Measurements from ENCODE around the gene SIGMAR1. TPM values are rescaled to one million over a fixed set of nuclear protein-coding genes. Genes with fewer than 3 reads are reported as not detected.

The SIGMAR1 gene
- total RNA-seq, 1 experiment from 2014 or later: 99.8 TPM

- Mint-ChIP-seq H3K27ac (ENCODE audit: low read depth, unreplicated experiment) (peak within 1 kb of the TSS; percentile 69), H3K4me3 (ENCODE audit: unreplicated experiment) (no peak within 1 kb of the TSS), H3K27me3 (ENCODE audit: insufficient read depth, unreplicated experiment) (no peaks in the 10 kb centered on the region), H3K4me1 (ENCODE audit: insufficient read depth, unreplicated experiment) (peaks cover 17% of the 10 kb centered on the region), H3K9me3 (ENCODE audit: unreplicated experiment) (no peaks in the 10 kb centered on the region), H3K36me3 (ENCODE audit: insufficient read depth, unreplicated experiment) (peaks cover 9% of the 10 kb centered on the region)
- no peak for TF ChIP-seq CTCF (IDR thresholded peaks at IDR 0.05; ENCODE audit: unreplicated experiment)
- CTCF ChIA-PET: interaction anchor here (0.6 to 1.5 kb wide), 6 partner anchors 15 to 295 kb away, joined by 3 read pairs; no protein-coding TSS in a partner anchor
- POLR2A ChIA-PET: interaction anchor here (1.4 to 2.7 kb wide), 4 partner anchors 10 to 25 kb away, joined by 4 to 11 read pairs (median 6); partner anchors contain the start of genes IL11RA and SIGMAR1
- DNase-seq (ENCODE audit: unreplicated experiment): peak; percentile 38
- intact Hi-C loops (cut with micrococcal nuclease): no loop called here
- BruUV-seq (replicated peaks): no TSS peak
These were observed 25.1 kb upstream of the SIGMAR1 start, which contains the start of gene CCL27 for GRCh38 chr9:34662526-34663302. Gene CCL27 (minus strand): TSS chr9:34662657. CDS start chr9:34662633, 24 bp downstream.

- H3K4me1 Mint-ChIP-seq (ENCODE audit: insufficient read depth, unreplicated experiment): peaks cover 15% of the 10 kb centered on the region
- CTCF ChIA-PET: interaction anchor here (0.6 to 2.5 kb wide), 3 partner anchors 13 to 1076 kb away, joined by 3 to 9 read pairs (median 4); partner anchors contain the start of gene GALT
These were observed 22.1 kb upstream of the SIGMAR1 start for GRCh38 chr9:34659592-34660253.

GRCh38 chr9:34658461-34658860 is 20.9 kb upstream of the SIGMAR1 start:
- H3K27me3 Mint-ChIP-seq (ENCODE audit: insufficient read depth, unreplicated experiment): no peaks in the 10 kb centered on the region
- no TSS peak for BruUV-seq (replicated peaks)

More at GRCh38 chr9:34659592-34660253, 22.1 kb upstream of the SIGMAR1 start:
- no peaks in the 10 kb centered on the region for H3K9me3 Mint-ChIP-seq (ENCODE audit: unreplicated experiment)
- intact Hi-C loops (cut with micrococcal nuclease): no loop called here
- BruUV-seq (replicated peaks): no TSS peak
- POLR2A ChIA-PET: interaction anchor here (0.8 to 1.6 kb wide), 3 partner anchors 13 to 39 kb away, joined by 4 to 8 read pairs (median 5); partner anchors contain the start of genes DCTN3 and GALT
- peak; percentile 46 for DNase-seq (ENCODE audit: unreplicated experiment)
- H3K4me3 Mint-ChIP-seq (ENCODE audit: unreplicated experiment): no peak overlapping the region
- H3K36me3 Mint-ChIP-seq (ENCODE audit: insufficient read depth, unreplicated experiment): no peaks in the 10 kb centered on the region
- H3K27ac Mint-ChIP-seq (ENCODE audit: low read depth, unreplicated experiment): no peak overlapping the region
- no peaks in the 10 kb centered on the region for H3K27me3 Mint-ChIP-seq (ENCODE audit: insufficient read depth, unreplicated experiment)
- TF ChIP-seq CTCF (IDR thresholded peaks at IDR 0.05; ENCODE audit: unreplicated experiment): no peak

More at GRCh38 chr9:34658461-34658860, 20.9 kb upstream of the SIGMAR1 start:
- Mint-ChIP-seq H3K4me1 (ENCODE audit: insufficient read depth, unreplicated experiment) (peaks cover 8% of the 10 kb centered on the region), H3K27ac (ENCODE audit: low read depth, unreplicated experiment) (no peak overlapping the region), H3K9me3 (ENCODE audit: unreplicated experiment) (no peaks in the 10 kb centered on the region), H3K4me3 (ENCODE audit: unreplicated experiment) (no peak overlapping the region), H3K36me3 (ENCODE audit: insufficient read depth, unreplicated experiment) (no peaks in the 10 kb centered on the region)
- intact Hi-C loops (cut with micrococcal nuclease): no loop called here
- POLR2A ChIA-PET: interaction anchor here (0.7 to 1.0 kb wide), 3 partner anchors 20 to 207 kb away, joined by 3 read pairs; a partner anchor contains a TSS
- CTCF ChIA-PET: no interaction called here
- DNase-seq (ENCODE audit: unreplicated experiment): no peak
- TF ChIP-seq CTCF (IDR thresholded peaks at IDR 0.05; ENCODE audit: unreplicated experiment): no peak
